Activated T-cell treated with anti-CD3 and anti-CD28 coated beads, Interleukin-2, amount 50 U/mL, for 72 hours (primary cell): Measurements from ENCODE around the gene TXNDC12. TPM values are rescaled to one million over a fixed set of nuclear protein-coding genes. Genes with fewer than 3 reads are reported as not detected.
"Not testable (repeated sequence)": the region's sequence is repeated elsewhere in the genome, so short reads cannot be mapped to it uniquely, and the experiment has no call there.

Experiments
- ATAC-seq, 2 donors: fragments of 150-1000 bp; cut with Tn5 transposase; replicated peaks in 1 of 2; 2 replicates each; pipeline ENCODE4 v1.10.0; 2021; ENCODE audit warnings: moderate library complexity in 2 of 2, mild to moderate bottlenecking in 1 of 2
- DNase-seq, 2 donors: peaks; one replicate each; pipeline ENCODE4 v3.0.0; 2021 to 2022; ENCODE audit warnings: mixed read lengths in 1 of 2
- H3K27ac Mint-ChIP-seq: one replicate; pipeline ENCODE4 v1.8.0; 2022; ENCODE audit warnings: mild to moderate bottlenecking, moderate library complexity, mixed read lengths
- H3K27me3 Mint-ChIP-seq: one replicate; pipeline ENCODE4 v1.8.0; 2022; ENCODE audit warnings: low read depth, mixed read lengths
- H3K36me3 Mint-ChIP-seq, 2 donors: one replicate each; pipeline ENCODE4 v1.8.0; 2022; ENCODE audit warnings: mixed read lengths in 2 of 2, mild to moderate bottlenecking in 1 of 2; ENCODE audit not compliant: insufficient read depth in 2 of 2
- H3K4me1 Mint-ChIP-seq: one replicate; pipeline ENCODE4 v1.8.0; 2022; ENCODE audit warnings: low read depth, mixed read lengths
- H3K4me3 Mint-ChIP-seq, 2 donors: one replicate each; pipeline ENCODE4 v1.8.0; 2022; ENCODE audit warnings: mild to moderate bottlenecking in 2 of 2, mixed read lengths in 2 of 2, moderate library complexity in 2 of 2
- H3K9me3 Mint-ChIP-seq, 2 donors: one replicate each; pipeline ENCODE4 v1.8.0; 2022; ENCODE audit warnings: mixed read lengths in 2 of 2
- total RNA-seq, 2 donors: library from RNA; stranded (reverse); gene quantifications; one replicate each; pipeline ENCODE4 v1.2.3, GENCODE V29; 2022

The TXNDC12 gene
- 10 to 100 TPM; 50.5 to 54.2 TPM for total RNA-seq

DNA sequence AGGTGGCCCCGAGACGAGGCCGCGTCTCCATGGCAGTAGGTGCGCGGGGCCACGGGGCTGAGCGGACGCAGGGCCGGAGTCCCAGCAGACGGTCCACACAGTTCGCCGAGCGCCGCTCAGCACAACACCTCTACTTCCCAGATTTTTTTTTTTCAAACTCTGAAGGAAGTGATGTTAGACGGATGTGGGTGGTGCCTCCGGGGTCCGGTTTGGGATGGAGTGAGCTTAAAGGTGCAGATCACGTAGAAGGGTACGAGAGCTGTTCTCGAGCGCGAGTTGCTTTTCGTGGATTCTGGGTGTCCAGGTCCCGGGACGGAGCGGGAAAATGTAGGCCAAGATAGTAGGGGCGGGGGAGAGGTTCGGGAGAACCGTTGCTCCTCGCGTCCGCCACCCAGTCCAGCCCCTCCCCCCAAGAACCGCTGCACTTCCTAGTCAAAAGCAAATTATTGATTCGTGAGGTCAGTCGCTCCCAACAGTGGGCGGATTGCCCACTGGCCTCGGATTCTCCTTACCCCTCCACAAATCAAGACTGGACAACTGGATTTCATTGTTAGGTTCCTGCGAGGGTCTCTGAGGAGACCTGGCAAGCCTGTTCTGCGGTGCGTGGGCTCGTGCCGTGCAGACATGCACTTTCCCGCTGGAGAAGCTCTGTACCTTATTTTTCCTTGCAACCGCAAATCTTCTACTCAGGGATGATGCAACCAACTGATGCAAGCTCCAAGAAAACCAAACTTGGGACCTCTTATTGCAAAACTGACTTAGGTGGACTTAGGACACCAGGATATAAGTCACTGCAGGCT lies at the start of gene TXNDC12:
Gene TXNDC12 (minus strand): TSS at position 126 of the 800 bp plus-strand sequence. CDS start 95 bp downstream, at position 31.
- Mint-ChIP-seq H3K9me3 (no peaks in the 10 kb centered on the region), H3K36me3 (peaks cover 10 to 24% of the 10 kb centered on the region in 2 donors), H3K4me3 (peak within 1 kb of the TSS; percentile 95 to 99), H3K27me3 (no peaks in the 10 kb centered on the region), H3K4me1 (peaks cover 64% of the 10 kb centered on the region), H3K27ac (peak within 1 kb of the TSS; percentile 96)
- ATAC-seq: peak; percentile 63 to 69
- peak; percentile 72 to 81 for DNase-seq

GRCh38 chr1:52102336-52103013 lies 47.5 kb upstream of the TXNDC12 start:
- DNase-seq: no peak
- ATAC-seq: peak; percentile 28 to 43
- Mint-ChIP-seq H3K36me3 (no peaks in the 10 kb centered on the region), H3K9me3 (no peaks in the 10 kb centered on the region), H3K27ac (no peak overlapping the region), H3K4me1 (peaks cover 9% of the 10 kb centered on the region), H3K27me3 (no peaks in the 10 kb centered on the region), H3K4me3 (no peak overlapping the region)

DNA sequence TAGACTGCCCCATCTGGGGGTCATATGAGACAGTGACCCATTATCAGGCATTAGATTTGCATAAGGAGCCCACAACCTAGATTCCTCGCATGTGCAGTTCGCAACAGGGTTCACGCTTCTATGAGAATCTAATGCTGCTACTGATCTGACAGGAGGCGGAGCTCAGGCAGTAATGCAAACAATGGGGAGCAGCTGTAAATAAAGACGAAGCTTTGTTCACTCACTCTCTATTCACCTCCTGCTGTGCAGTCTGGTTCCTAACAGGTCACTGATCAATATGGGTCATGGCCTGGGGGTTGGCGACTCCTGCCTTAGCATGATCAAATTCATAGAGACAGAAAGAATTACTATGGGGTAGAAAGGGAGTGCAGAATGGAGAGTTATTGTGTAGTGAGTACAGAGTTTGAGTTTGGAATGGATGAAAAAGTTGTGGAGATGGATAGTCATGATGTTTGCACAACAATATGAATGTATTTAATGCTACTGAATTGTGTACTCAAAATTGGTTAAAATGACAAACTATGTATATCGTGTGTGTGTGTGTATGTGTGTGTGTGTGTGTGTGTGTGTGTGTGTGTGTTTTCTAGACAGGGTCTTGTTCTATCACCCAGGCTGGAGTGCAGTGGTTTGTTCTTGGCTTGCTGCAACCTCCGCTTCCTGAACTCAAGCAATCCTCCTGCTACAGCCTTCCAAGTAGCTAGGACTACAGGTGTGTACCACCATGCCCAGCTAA lies 43.3 kb upstream of the TXNDC12 start:
- H3K4me3 Mint-ChIP-seq: no peak overlapping the region
- no peak for ATAC-seq
- no peak for DNase-seq
- no peaks in the 10 kb centered on the region for H3K36me3 Mint-ChIP-seq
- H3K27me3 Mint-ChIP-seq: no peaks in the 10 kb centered on the region
- H3K27ac Mint-ChIP-seq: no peak overlapping the region
- H3K9me3 Mint-ChIP-seq: no peaks in the 10 kb centered on the region
- peaks cover 14% of the 10 kb centered on the region for H3K4me1 Mint-ChIP-seq

- ATAC-seq: no peak
- no peak for DNase-seq
Observed at GRCh38 chr1:52096216-52096615, 41.2 kb upstream of the TXNDC12 start.

DNA sequence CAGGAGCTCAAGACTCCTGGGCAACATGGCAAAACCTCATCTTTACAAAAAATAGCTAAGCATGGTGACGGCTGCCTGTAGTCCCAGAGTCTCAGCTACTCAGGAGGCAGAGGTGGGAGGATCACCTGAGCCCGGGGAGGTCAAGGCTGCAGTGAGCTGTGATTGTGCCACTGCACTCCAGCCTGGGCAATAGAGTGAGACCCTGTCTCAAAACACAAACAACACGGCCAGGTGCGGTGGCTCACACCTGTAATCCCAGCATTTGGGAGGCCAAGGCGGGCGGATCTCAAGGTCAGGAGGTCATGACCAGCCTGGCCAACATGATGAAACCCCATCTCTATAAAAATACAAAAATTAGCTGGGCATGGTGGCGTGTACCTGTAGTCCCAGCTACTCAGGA lies 39.3 kb upstream of the TXNDC12 start:
- H3K27me3 Mint-ChIP-seq, H3K4me3 Mint-ChIP-seq, H3K4me1 Mint-ChIP-seq, H3K27ac Mint-ChIP-seq, ATAC-seq, DNase-seq, H3K9me3 Mint-ChIP-seq: not testable (repeated sequence)
- peaks cover 0 to 14% of the 10 kb centered on the region in 2 donors for H3K36me3 Mint-ChIP-seq

More at GRCh38 chr1:52096216-52096615, 41.2 kb upstream of the TXNDC12 start:
- Mint-ChIP-seq H3K27ac (no peak overlapping the region), H3K36me3 (peaks cover 0 to 3% of the 10 kb centered on the region in 2 donors), H3K9me3 (no peaks in the 10 kb centered on the region), H3K4me3 (no peak overlapping the region), H3K4me1 (peaks cover 4% of the 10 kb centered on the region), H3K27me3 (no peaks in the 10 kb centered on the region)

- not testable (repeated sequence) for ATAC-seq, H3K4me1 Mint-ChIP-seq, H3K27me3 Mint-ChIP-seq, H3K27ac Mint-ChIP-seq, H3K4me3 Mint-ChIP-seq, H3K9me3 Mint-ChIP-seq, DNase-seq
- H3K36me3 Mint-ChIP-seq: peaks cover 4 to 26% of the 10 kb centered on the region in 2 donors
Observed at GRCh38 chr1:52087892-52088291, 32.9 kb upstream of the TXNDC12 start.

DNA sequence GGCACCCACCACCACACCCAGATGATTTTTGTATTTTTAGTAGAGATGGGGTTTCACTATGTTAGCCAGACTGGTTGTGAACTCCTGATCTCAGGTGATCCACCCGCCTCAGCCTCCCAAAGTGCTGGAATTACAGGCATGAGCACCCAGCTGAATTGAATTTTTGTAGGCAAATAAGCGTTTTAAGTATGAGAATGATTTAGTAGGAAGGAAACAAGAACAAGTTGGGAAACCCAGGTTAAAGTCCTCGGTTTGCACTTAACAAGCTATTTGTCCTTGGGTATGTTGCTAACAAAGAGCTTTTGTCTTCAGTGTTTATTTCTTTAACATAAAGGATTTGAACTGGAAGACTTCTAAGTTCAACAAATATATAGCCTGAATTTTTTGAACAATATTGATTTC lies 25.0 kb upstream of the TXNDC12 start:
- Mint-ChIP-seq H3K36me3 (peaks cover 0 to 12% of the 10 kb centered on the region in 2 donors), H3K4me1 (peaks cover 3% of the 10 kb centered on the region), H3K9me3 (no peaks in the 10 kb centered on the region), H3K27ac (no peak overlapping the region), H3K27me3 (no peaks in the 10 kb centered on the region), H3K4me3 (no peak overlapping the region)
- ATAC-seq (no peak), DNase-seq (no peak)

- H3K36me3 Mint-ChIP-seq: peaks cover 2 to 14% of the 10 kb centered on the region in 2 donors
- H3K4me3 Mint-ChIP-seq, DNase-seq, H3K4me1 Mint-ChIP-seq, H3K27ac Mint-ChIP-seq, H3K27me3 Mint-ChIP-seq, ATAC-seq, H3K9me3 Mint-ChIP-seq: not testable (repeated sequence)
Observed at GRCh38 chr1:52077277-52077676, 22.3 kb upstream of the TXNDC12 start.

DNA sequence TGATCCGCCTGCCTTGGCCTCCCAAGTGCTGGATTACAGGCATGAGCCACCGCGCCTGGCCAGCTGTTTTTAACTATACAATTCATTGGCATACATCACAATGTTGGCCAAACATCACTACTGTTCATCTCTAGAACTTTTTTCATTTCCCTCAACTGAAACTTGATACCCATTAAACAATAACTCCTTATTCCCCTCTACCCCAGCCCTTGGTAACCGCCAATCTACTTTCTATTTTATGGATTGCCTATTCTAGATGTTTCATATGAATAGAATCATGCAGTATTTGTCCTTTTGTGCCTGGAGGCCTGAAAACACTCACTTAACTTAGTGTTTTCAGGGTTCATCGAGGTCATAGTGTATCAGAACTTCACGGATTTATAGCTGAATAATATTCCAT lies 17.3 kb upstream of the TXNDC12 start:
- H3K27ac Mint-ChIP-seq: no peak overlapping the region
- H3K4me1 Mint-ChIP-seq: peaks cover 23% of the 10 kb centered on the region
- no peak overlapping the region for H3K4me3 Mint-ChIP-seq
- DNase-seq (no peak), ATAC-seq (no peak)
- H3K36me3 Mint-ChIP-seq: peaks cover 7 to 10% of the 10 kb centered on the region in 2 donors
- no peaks in the 10 kb centered on the region for H3K27me3 Mint-ChIP-seq
- no peaks in the 10 kb centered on the region for H3K9me3 Mint-ChIP-seq

DNA sequence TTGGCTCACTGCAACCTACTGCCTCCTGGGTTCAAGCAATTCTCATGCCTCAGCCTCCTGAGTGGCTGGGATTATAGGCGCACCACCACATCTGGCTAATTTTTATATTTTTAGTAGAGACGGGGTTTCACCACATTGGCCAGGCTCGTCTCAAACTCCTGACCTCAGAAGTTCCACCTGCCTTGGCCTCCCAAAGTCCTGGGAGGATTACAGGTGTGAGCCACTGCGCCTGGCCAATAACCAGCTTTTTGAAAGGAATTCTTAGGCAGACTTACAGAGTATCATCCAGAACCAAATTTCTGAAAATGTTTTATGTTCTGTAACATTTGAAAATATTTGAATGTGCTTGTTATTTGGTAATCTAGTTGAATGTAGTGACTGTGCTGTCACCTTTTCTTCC lies 15.7 kb upstream of the TXNDC12 start:
- DNase-seq (no peak), ATAC-seq (no peak)
- H3K9me3 Mint-ChIP-seq: no peaks in the 10 kb centered on the region
- no peaks in the 10 kb centered on the region for H3K27me3 Mint-ChIP-seq
- H3K27ac Mint-ChIP-seq: no peak overlapping the region
- peaks cover 7 to 14% of the 10 kb centered on the region in 2 donors for H3K36me3 Mint-ChIP-seq
- H3K4me1 Mint-ChIP-seq: peaks cover 24% of the 10 kb centered on the region
- no peak overlapping the region for H3K4me3 Mint-ChIP-seq

DNA sequence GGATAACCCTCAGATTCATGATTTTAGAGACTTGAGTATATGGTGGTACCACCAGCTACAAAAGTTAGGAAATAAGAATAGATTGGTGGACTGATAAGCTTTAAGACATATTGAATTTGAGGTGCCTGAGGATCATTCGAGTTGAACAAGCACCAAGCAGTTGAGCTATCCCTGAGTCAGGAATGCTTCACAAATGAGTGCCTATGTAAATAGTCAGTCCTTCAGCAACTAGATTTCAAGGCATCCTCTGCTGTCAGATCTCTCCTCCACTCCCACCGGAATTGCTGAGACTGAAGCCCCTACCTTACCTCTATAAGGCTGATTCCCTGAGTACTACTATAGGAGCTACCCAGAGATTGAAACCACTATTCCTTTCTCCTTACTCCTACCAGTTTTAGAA lies 8.2 kb upstream of the TXNDC12 start:
- Mint-ChIP-seq H3K4me3 (no peak overlapping the region), H3K9me3 (no peaks in the 10 kb centered on the region), H3K36me3 (peaks cover 9 to 30% of the 10 kb centered on the region in 2 donors), H3K27ac (no peak overlapping the region), H3K4me1 (peaks cover 31% of the 10 kb centered on the region), H3K27me3 (no peaks in the 10 kb centered on the region)
- DNase-seq: no peak
- ATAC-seq: no peak

DNA sequence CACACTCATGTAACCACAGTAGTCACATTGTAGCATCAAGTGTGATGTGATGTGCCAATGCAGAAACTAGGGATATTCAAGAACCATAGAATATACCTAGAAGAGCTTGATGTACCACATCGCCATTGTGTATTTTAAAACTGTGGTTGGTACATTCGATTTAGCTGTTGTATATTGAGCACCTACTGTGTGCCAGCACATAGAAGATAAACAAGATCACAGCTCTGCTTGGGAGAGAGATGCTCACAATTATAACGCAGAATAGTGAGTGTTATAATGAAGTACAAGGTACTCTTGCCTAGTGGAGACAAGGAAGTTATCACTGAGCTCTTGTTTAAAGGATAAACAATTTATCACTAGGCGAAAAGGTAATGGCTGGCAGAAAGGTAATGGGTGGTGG lies 5.8 kb upstream of the TXNDC12 start:
- Mint-ChIP-seq H3K27me3 (no peaks in the 10 kb centered on the region), H3K4me1 (peaks cover 38% of the 10 kb centered on the region), H3K9me3 (no peaks in the 10 kb centered on the region), H3K27ac (no peak overlapping the region), H3K36me3 (peaks cover 12 to 29% of the 10 kb centered on the region in 2 donors), H3K4me3 (no peak overlapping the region)
- DNase-seq (no peak), ATAC-seq (no peak)

DNA sequence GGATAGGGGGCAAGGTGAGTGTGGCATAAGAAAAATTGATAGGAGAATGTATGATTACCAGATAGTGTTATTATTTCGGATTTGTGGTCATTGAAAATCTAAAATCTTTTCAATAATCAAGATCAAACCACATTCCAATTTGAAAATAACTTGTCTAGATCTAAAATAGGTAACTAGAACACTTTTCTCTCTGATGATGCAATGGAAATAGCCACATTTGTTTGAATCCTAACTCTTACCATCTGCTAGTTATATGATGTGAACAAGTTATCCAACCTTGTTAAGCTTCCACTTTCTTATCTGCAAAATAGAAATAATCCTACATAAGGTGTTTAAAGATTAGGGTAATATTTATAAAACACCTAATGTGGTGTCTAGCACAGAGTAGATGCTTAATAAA lies 4.9 kb upstream of the TXNDC12 start:
- Mint-ChIP-seq H3K27ac (no peak overlapping the region), H3K27me3 (no peaks in the 10 kb centered on the region), H3K4me3 (no peak overlapping the region), H3K36me3 (peaks cover 15 to 33% of the 10 kb centered on the region in 2 donors), H3K4me1 (peaks cover 38% of the 10 kb centered on the region), H3K9me3 (no peaks in the 10 kb centered on the region)
- ATAC-seq (no peak), DNase-seq (no peak)
